ENCODE results near the gene MRRF. TPM values are rescaled to one million over a fixed set of nuclear protein-coding genes. Genes with fewer than 3 reads are reported as not detected.
"Not testable (repeated sequence)": the region's sequence is repeated elsewhere in the genome, so short reads cannot be mapped to it uniquely, and the experiment has no call there.

MRRF gene
- total RNA-seq, 1 donor from 2014 or later = 21.7 TPM

- Mint-ChIP-seq H3K4me1 (ENCODE audit: low read depth) (peaks cover 7% of the 10 kb centered on the region), H3K36me3 (ENCODE audit: low read depth) (peaks cover 26% of the 10 kb centered on the region), H3K9me3 (ENCODE audit: low read depth) (no peaks in the 10 kb centered on the region), H3K4me3 (ENCODE audit: unreplicated experiment) (no peak overlapping the region), H3K27me3 (ENCODE audit: low read depth) (no peaks in the 10 kb centered on the region), H3K27ac (ENCODE audit: unreplicated experiment) (no peak overlapping the region)
- TF ChIP-seq CTCF (IDR thresholded peaks at IDR 0.05) = no peak
- no peak for DNase-seq (ENCODE audit: low spot score)
Measured at GRCh38 chr9:122325124-122325523, 60.4 kb downstream of the MRRF start.

GRCh38 chr9:122327175-122327574 lies 62.5 kb downstream of the MRRF start:
- Mint-ChIP-seq H3K27me3 (ENCODE audit: low read depth) (no peaks in the 10 kb centered on the region), H3K27ac (ENCODE audit: unreplicated experiment) (no peak overlapping the region), H3K4me1 (ENCODE audit: low read depth) (peaks cover 7% of the 10 kb centered on the region), H3K9me3 (ENCODE audit: low read depth) (no peaks in the 10 kb centered on the region), H3K4me3 (ENCODE audit: unreplicated experiment) (no peak overlapping the region), H3K36me3 (ENCODE audit: low read depth) (peaks cover 29% of the 10 kb centered on the region)
- TF ChIP-seq CTCF (IDR thresholded peaks at IDR 0.05) = no peak
- DNase-seq (ENCODE audit: low spot score) = no peak

- Mint-ChIP-seq H3K27me3 (ENCODE audit: low read depth) (no peaks in the 10 kb centered on the region), H3K9me3 (ENCODE audit: low read depth) (no peaks in the 10 kb centered on the region), H3K4me3 (ENCODE audit: unreplicated experiment) (no peak overlapping the region), H3K27ac (ENCODE audit: unreplicated experiment) (no peak overlapping the region), H3K4me1 (ENCODE audit: low read depth) (peaks cover 7% of the 10 kb centered on the region), H3K36me3 (ENCODE audit: low read depth) (peaks cover 12% of the 10 kb centered on the region)
- no peak for TF ChIP-seq CTCF (IDR thresholded peaks at IDR 0.05)
- no peak for DNase-seq (ENCODE audit: low spot score)
Measured at GRCh38 chr9:122329597-122329996, 64.9 kb downstream of the MRRF start.

GRCh38 chr9:122330466-122330865 lies 65.8 kb downstream of the MRRF start:
- not testable (repeated sequence) for H3K27ac Mint-ChIP-seq (ENCODE audit: unreplicated experiment); DNase-seq (ENCODE audit: low spot score); H3K4me1 Mint-ChIP-seq (ENCODE audit: low read depth); H3K4me3 Mint-ChIP-seq (ENCODE audit: unreplicated experiment); H3K9me3 Mint-ChIP-seq (ENCODE audit: low read depth); H3K27me3 Mint-ChIP-seq (ENCODE audit: low read depth)
- H3K36me3 Mint-ChIP-seq (ENCODE audit: low read depth) = peaks cover 12% of the 10 kb centered on the region

- Mint-ChIP-seq H3K27ac (ENCODE audit: unreplicated experiment) (no peak overlapping the region), H3K27me3 (ENCODE audit: low read depth) (peaks cover 6% of the 10 kb centered on the region), H3K4me3 (ENCODE audit: unreplicated experiment) (no peak overlapping the region), H3K9me3 (ENCODE audit: low read depth) (no peaks in the 10 kb centered on the region), H3K4me1 (ENCODE audit: low read depth) (peaks cover 3% of the 10 kb centered on the region), H3K36me3 (ENCODE audit: low read depth) (peaks cover 8% of the 10 kb centered on the region)
- no peak for DNase-seq (ENCODE audit: low spot score)
- no peak for TF ChIP-seq CTCF (IDR thresholded peaks at IDR 0.05)
Measured at GRCh38 chr9:122331523-122331927, 66.8 kb downstream of the MRRF start.

GRCh38 chr9:122332083-122332482 lies 67.4 kb downstream of the MRRF start:
- no peak for DNase-seq (ENCODE audit: low spot score)
- Mint-ChIP-seq H3K4me3 (ENCODE audit: unreplicated experiment) (no peak overlapping the region), H3K27ac (ENCODE audit: unreplicated experiment) (no peak overlapping the region), H3K9me3 (ENCODE audit: low read depth) (no peaks in the 10 kb centered on the region), H3K4me1 (ENCODE audit: low read depth) (peaks cover 3% of the 10 kb centered on the region), H3K27me3 (ENCODE audit: low read depth) (peaks cover 8% of the 10 kb centered on the region), H3K36me3 (ENCODE audit: low read depth) (peaks cover 8% of the 10 kb centered on the region)
- TF ChIP-seq CTCF (IDR thresholded peaks at IDR 0.05) = no peak

All from chondrocyte (in vitro differentiated cells).